H1 (cell line): Measurements from ENCODE around the gene HM13.

Experiments
- CBX5 ChIP-seq: fragments of 300-800, 300-1000 bp; sonication (generic); IDR thresholded peaks from 2 replicates; pipeline ENCODE4 v1.7.1; 2016; ENCODE audit warnings: antibody characterized with exemption, low read length, low read depth
- SIN3A ChIP-seq, 2 experiments: IDR thresholded peaks in 1 of 2; conservative IDR thresholded peaks in 1 of 2; 2 replicates each; pipeline ENCODE4 v1.6.1; 2011 to 2012; ENCODE audit warnings: low read length in 2 of 2, improper control_type of control experiment in 1 of 2, low read depth in 1 of 2, mild to moderate bottlenecking in 1 of 2
- SUZ12 ChIP-seq: fragments of 200-600 bp; sonication (generic); IDR thresholded peaks from 2 replicates; pipeline ENCODE4 v1.6.1; 2012; ENCODE audit warnings: mild to moderate bottlenecking, inconsistent platforms, low read length, moderate library complexity, mixed read lengths
- TF ChIP-seq, protein P1 (sequence below), 3 experiments: IDR thresholded peaks; 1 replicate in 2 of 3; 2 replicates in 1 of 3; pipeline versions ENCODE4 v1.5.1 to v1.6.1; 2011; ENCODE audit warnings: low read length in 3 of 3, mild to moderate bottlenecking in 3 of 3, inconsistent platforms in 2 of 3, low read depth in 1 of 3, moderate library complexity in 1 of 3; ENCODE audit not compliant: insufficient read depth in 1 of 3; ENCODE audit errors: control extremely low read depth in 1 of 3

DNA sequence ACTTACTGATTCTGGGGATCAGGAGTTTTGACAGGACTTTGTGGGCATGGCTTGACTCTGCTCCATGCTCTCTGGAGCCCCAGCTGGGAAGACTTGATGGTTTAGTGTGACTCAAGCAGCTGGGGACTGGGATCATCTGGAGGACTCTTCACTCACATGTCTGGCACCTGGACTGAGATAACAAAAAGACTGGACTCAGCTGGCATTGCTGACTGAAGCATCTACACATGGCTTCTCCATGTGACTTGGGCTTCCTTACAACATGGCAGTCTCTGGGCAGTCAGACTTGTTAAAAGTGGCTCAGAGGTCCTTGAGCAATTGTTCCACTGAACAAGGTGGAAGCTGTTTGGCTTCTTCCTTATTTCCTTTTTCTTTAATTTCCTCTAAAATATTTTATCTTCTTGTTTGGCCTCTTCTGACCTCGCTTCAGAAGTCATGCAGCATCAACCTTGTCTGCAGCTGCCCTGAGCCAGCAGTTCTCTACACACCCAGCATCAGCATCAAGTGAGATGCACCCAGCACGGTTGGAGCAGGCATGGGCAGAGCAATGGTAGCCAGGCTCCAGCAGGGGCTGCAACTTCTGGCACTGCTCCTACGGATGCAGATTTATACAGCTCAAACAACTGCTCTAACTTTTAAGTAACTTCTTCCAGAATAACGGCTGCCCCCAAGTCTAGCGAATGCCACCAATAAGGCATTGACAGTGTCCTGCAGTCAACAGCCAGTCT, 5.6 kb upstream of the HM13 start:
- TF ChIP-seq SUZ12: no peak
- no peak for TF ChIP-seq CBX5
- TF ChIP-seq, protein P1, sequence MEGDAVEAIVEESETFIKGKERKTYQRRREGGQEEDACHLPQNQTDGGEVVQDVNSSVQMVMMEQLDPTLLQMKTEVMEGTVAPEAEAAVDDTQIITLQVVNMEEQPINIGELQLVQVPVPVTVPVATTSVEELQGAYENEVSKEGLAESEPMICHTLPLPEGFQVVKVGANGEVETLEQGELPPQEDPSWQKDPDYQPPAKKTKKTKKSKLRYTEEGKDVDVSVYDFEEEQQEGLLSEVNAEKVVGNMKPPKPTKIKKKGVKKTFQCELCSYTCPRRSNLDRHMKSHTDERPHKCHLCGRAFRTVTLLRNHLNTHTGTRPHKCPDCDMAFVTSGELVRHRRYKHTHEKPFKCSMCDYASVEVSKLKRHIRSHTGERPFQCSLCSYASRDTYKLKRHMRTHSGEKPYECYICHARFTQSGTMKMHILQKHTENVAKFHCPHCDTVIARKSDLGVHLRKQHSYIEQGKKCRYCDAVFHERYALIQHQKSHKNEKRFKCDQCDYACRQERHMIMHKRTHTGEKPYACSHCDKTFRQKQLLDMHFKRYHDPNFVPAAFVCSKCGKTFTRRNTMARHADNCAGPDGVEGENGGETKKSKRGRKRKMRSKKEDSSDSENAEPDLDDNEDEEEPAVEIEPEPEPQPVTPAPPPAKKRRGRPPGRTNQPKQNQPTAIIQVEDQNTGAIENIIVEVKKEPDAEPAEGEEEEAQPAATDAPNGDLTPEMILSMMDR (IDR thresholded peaks at IDR 0.05; ENCODE audit: control extremely low read depth in 1 of 3, insufficient read depth in 1 of 3, low read depth in 1 of 3, low read length in 3 of 3): peak in 1 of 3 experiments; percentile 9; a peak in 1 of 4 replicates
- TF ChIP-seq SIN3A (conservative IDR thresholded peaks at IDR 0.05 in 1 of 2, IDR thresholded peaks at IDR 0.05 in 1 of 2; ENCODE audit: low read depth in 1 of 2, low read length in 2 of 2): no peak
